PFSK-1 (cell line): Measurements from ENCODE around the gene SYNE3.

ENCODE experiments used
- FOXP2 ChIP-seq: optimal IDR thresholded peaks from 2 replicates; pipeline ENCODE3; 2011; ENCODE audit warnings: borderline replicate concordance, control low read depth, inconsistent platforms; ENCODE audit not compliant: insufficient read depth; ENCODE audit errors: extremely low read length, extremely low read depth
- POLR2AphosphoS5 ChIP-seq: IDR thresholded peaks from 2 replicates; pipeline ENCODE4 v1.6.1; 2012; ENCODE audit warnings: low read depth, mild to moderate bottlenecking, control low read depth, low read length, moderate library complexity
- REST ChIP-seq, 2 experiments: IDR thresholded peaks; 2 replicates each; pipeline versions ENCODE4 v1.6.1 to v1.8.0; 2011 to 2012; ENCODE audit warnings: low read depth in 2 of 2, low read length in 2 of 2, control low read depth in 1 of 2, inconsistent platforms in 1 of 2, mild to moderate bottlenecking in 1 of 2, moderate library complexity in 1 of 2; ENCODE audit not compliant: insufficient read depth in 1 of 2
- SIN3A ChIP-seq: IDR thresholded peaks from 2 replicates; pipeline ENCODE4 v1.6.1; 2012; ENCODE audit warnings: mild to moderate bottlenecking, low read length, moderate library complexity, borderline replicate concordance; ENCODE audit not compliant: insufficient read depth
- TAF1 ChIP-seq: IDR thresholded peaks from 2 replicates; pipeline ENCODE4 v1.6.1; 2012; ENCODE audit warnings: low read length, control low read depth, borderline replicate concordance; ENCODE audit not compliant: insufficient read depth

Gene SYNE3

GRCh38 chr14:95478818-95479217, 37.6 kb downstream of the SYNE3 start:
- TF ChIP-seq REST (IDR thresholded peaks at IDR 0.05; ENCODE audit: insufficient read depth in 1 of 2, low read depth in 2 of 2, low read length in 2 of 2) = no peak
- no peak for TF ChIP-seq SIN3A
- no peak for TF ChIP-seq FOXP2
- no peak for TF ChIP-seq TAF1
- TF ChIP-seq POLR2AphosphoS5 = no peak

- TF ChIP-seq FOXP2 = no peak
- TF ChIP-seq POLR2AphosphoS5 = no peak
- TF ChIP-seq TAF1 = no peak
- TF ChIP-seq SIN3A = no peak
- TF ChIP-seq REST (IDR thresholded peaks at IDR 0.05; ENCODE audit: insufficient read depth in 1 of 2, low read depth in 2 of 2, low read length in 2 of 2) = no peak
Measured at GRCh38 chr14:95478309-95478708, 38.1 kb downstream of the SYNE3 start.

- TF ChIP-seq SIN3A (no peak), FOXP2 (no peak), POLR2AphosphoS5 (no peak), REST (IDR thresholded peaks at IDR 0.05; ENCODE audit: insufficient read depth in 1 of 2, low read depth in 2 of 2, low read length in 2 of 2) (no peak), TAF1 (no peak)
Measured at GRCh38 chr14:95477411-95478269, 38.8 kb downstream of the SYNE3 start.

- TF ChIP-seq POLR2AphosphoS5 = no peak
- no peak for TF ChIP-seq SIN3A
- TF ChIP-seq FOXP2 = no peak
- TF ChIP-seq TAF1 = no peak
- TF ChIP-seq REST (IDR thresholded peaks at IDR 0.05; ENCODE audit: insufficient read depth in 1 of 2, low read depth in 2 of 2, low read length in 2 of 2) = no peak
Measured at GRCh38 chr14:95476747-95477146, 39.7 kb downstream of the SYNE3 start.
